D721Med (cell line): ENCODE results near the gene NAMPT.

Experiments
- DNase-seq: peaks from one replicate; pipeline ENCODE4 v3.0.0; 2011; ENCODE audit warnings: low spot score; ENCODE audit not compliant: insufficient read length
- FAIRE-seq: peaks from 2 replicates; lab custom pipeline; 2011; peaks lifted over from hg19 to GRCh38; lab: Jason Lieb, UNC
- TF ChIP-seq, protein P1 (sequence below): IDR thresholded peaks from 2 replicates; pipeline ENCODE4 v1.5.1; 2012; ENCODE audit warnings: mild to moderate bottlenecking, control low read depth; ENCODE audit not compliant: insufficient read depth; ENCODE audit errors: missing control alignments

The NAMPT gene

DNA sequence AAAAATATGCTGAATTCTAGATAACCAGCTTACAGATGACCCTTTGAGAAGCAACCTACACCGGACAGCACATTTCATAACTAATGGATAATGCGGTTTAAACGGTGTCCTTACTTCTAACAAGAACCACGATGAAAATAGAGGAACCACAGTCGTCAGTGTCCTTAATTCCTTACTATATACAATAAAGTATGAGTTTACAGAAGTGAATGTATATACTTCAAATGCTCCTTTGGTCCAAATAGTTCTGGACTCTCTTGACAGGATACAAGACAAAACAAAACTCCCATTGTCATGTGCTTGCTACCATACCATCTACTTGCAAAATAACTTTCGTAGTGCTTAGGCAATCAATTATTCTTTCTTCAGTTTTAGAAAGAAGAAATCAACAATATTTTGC lies 2.4 kb downstream of the NAMPT start:
- FAIRE-seq: no peak
- TF ChIP-seq, protein P1, sequence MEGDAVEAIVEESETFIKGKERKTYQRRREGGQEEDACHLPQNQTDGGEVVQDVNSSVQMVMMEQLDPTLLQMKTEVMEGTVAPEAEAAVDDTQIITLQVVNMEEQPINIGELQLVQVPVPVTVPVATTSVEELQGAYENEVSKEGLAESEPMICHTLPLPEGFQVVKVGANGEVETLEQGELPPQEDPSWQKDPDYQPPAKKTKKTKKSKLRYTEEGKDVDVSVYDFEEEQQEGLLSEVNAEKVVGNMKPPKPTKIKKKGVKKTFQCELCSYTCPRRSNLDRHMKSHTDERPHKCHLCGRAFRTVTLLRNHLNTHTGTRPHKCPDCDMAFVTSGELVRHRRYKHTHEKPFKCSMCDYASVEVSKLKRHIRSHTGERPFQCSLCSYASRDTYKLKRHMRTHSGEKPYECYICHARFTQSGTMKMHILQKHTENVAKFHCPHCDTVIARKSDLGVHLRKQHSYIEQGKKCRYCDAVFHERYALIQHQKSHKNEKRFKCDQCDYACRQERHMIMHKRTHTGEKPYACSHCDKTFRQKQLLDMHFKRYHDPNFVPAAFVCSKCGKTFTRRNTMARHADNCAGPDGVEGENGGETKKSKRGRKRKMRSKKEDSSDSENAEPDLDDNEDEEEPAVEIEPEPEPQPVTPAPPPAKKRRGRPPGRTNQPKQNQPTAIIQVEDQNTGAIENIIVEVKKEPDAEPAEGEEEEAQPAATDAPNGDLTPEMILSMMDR: no peak
- no peak for DNase-seq

DNA sequence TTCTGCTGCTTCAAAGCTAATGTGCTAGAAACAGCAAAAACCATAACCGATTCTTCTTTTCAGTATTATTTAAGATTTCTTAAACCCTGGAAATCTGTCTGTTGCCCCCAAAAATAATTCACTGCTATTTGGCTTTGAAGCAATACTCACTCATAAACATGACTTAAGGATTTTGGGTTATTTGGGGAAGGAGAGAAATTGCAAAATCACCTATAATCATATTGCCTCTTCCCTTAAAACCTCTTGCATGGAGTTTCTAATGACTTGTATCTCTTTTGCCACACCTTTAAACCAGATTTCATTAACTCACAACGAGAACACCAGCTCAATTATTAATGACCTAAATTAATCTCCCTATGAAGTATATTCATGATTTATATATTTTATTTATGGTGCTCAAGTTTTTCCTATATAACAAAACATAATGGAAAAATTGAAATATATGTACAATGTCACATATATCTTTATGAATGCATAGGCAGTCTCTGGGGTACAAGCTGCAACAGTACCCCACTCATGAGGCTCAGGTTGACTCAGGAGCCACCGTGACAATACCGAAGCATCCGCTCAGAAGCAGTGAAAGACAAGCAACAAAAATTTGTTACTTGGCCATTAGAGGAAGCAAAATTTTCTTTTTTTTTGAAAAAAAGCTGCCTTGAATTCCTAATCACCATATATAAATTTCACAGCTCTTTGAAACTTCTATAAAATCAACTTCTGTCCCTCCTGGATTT lies 3.0 kb downstream of the NAMPT start:
- DNase-seq: no peak
- TF ChIP-seq, protein P1: no peak
- FAIRE-seq: no peak

DNA sequence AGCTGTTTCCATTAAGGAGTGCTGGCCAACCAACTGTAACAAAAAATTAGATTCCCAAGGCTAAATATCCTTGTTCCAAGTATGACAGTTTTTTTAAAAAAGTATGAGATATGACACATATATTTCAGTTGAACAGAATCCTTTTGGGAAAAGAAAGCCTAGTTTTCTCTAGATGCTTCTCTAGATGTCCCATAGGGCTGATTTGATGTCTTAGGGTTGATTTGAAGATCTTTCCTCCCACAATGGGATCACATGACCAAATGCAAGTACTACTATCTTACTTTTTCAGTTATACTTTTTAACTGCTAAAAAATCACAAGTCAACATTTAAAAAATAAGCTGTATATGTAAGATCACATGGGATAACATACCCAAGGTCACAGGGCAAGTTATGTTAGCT lies 3.7 kb downstream of the NAMPT start:
- FAIRE-seq (no peak), DNase-seq (no peak)
- TF ChIP-seq, protein P1: no peak

DNA sequence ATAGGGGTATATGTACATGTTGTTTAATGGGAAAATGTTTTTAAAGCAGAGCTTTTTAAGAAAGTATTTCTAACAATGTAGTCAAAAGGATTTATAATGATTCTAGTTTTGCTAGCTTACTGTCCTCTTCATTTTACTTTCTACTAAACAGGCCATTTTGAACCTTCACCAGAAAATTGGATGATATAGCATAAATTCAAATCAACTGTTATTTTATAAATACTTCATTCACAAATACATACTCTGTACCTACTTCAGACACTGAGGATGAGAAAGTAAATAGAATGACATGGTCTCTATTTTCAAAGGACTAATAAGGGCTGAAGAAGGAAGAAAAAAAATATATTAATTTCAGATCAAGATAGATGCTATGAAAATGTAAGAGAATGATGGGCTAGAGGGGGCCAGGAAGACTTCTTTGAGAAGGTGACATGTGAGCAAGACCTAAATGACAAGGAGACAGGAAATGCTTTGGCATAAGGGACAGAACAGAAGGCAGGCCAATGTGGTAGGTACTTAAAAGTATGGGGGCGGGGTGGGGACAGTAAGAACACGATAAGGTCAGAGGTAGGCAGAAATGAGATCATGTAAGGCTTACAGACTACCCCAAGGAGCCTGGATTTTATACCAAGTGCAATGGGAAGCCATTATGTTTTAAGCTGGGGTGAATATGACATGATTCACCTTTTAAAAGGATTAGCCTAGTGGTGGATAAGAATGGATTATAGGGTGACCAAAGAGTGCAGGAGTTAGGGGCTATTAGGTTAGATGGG lies 5.2 kb downstream of the NAMPT start:
- no peak for DNase-seq
- no peak for FAIRE-seq
- TF ChIP-seq, protein P1: no peak

DNA sequence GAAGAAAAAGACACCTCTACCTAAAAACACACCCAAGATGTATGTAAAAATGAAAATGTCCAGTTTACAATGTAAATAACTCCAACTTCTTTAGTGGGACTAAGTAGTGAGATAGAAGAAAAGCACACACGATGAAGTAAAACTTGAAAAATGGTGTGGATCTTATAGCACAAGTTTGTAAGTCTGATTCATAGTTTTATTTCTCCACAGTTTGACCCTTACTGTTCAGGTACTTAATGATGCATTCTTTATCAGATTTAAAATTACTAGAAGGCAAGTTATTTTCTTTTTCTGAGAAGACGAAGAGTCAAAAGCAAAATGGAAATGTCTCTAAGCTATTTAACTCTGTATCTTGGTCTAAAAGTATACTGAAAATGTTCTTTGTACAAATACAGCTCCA lies 6.1 kb downstream of the NAMPT start:
- DNase-seq (no peak), FAIRE-seq (no peak)
- TF ChIP-seq, protein P1: no peak

DNA sequence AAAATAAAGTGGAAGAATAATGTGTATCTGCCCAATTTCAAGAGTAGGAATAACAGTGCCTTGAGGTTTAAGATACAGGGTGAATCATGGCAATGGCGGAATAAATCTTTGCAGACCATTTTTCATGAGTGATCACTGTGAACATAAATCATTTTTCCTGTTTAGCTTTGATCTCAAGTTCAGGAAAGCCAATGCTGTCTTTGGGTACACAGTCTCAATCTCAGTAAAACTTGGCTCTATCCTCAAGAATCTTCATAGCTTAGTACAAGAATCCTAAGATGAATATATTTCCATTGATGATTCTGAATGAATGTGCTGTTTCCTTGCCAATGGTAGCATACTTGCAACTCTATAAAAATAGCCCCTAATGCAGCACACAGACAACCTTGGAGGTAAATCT lies 6.8 kb downstream of the NAMPT start:
- DNase-seq (no peak), FAIRE-seq (no peak)
- TF ChIP-seq, protein P1: no peak

DNA sequence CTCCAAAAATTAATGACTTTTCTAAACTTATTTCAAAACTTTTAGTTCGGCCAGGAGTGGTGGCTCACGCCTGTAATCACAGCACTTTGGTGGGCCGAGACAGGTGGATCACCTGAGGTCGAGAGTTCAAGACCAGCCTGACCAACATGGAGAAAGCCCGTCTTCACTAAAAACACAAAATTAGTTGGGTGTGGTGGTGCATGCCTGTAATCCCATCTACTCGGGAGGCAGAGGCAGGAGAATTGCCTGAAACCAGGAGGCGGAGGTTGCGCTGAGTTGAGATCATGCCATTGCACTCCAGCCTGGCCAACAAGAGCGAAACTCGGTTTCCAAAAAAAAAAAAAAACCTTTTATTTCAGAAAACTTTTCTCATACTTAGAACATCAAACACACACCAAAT lies 8.3 kb downstream of the NAMPT start:
- TF ChIP-seq, protein P1: no peak
- DNase-seq: no peak
- FAIRE-seq: no peak
